Erythroblast (primary cell): Measurements from ENCODE around the gene SLC35F6.

Experiments
- GATA1 ChIP-seq: IDR thresholded peaks from 2 replicates; pipeline ENCODE4 v1.6.1; 2011; ENCODE audit warnings: low read depth, mild to moderate bottlenecking, control low read depth, low read length, moderate library complexity
- POLR2A ChIP-seq: IDR thresholded peaks from 2 replicates; pipeline ENCODE4 v1.6.1; 2011; ENCODE audit warnings: mild to moderate bottlenecking, low read length

GRCh38 chr2:26757873-26758789 lies 6.0 kb upstream of the SLC35F6 start:
- TF ChIP-seq POLR2A, result no peak
- TF ChIP-seq GATA1, result no peak
